ENCODE results near the gene NAGPA. TPM values are rescaled to one million over a fixed set of nuclear protein-coding genes. Genes with fewer than 3 reads are reported as not detected.

NAGPA gene
- total RNA-seq, 1 donor from 2014 or later = 6.6 TPM

GRCh38 chr16:5062790-5063765, 29.3 kb upstream of the NAGPA start:
- Histone ChIP-seq H3K9me3 (replicated peaks) (no peaks in the 10 kb centered on the region), H3K27ac (replicated peaks) (no peak overlapping the region), H3K4me3 (no peak overlapping the region), H3K4me1 (peaks cover 8% of the 10 kb centered on the region), H3K36me3 (no peaks in the 10 kb centered on the region), H3K27me3 (ENCODE audit: low read depth) (no peaks in the 10 kb centered on the region)
- DNase-seq = no peak
- intact Hi-C loops (cut with micrococcal nuclease) = no loop called here
- no peak for TF ChIP-seq CTCF (IDR thresholded peaks at IDR 0.05; ENCODE audit: borderline replicate concordance)

GRCh38 chr16:5062051-5062450, 28.3 kb upstream of the NAGPA start:
- H3K36me3 ChIP-seq = no peaks in the 10 kb centered on the region
- peaks cover 8% of the 10 kb centered on the region for H3K4me1 ChIP-seq
- no peak for DNase-seq
- intact Hi-C loops (cut with micrococcal nuclease) = no loop called here
- H3K27ac ChIP-seq (replicated peaks) = no peak overlapping the region
- H3K9me3 ChIP-seq (replicated peaks) = no peaks in the 10 kb centered on the region
- H3K4me3 ChIP-seq = no peak overlapping the region
- no peaks in the 10 kb centered on the region for H3K27me3 ChIP-seq (ENCODE audit: low read depth)
- no peak for TF ChIP-seq CTCF (IDR thresholded peaks at IDR 0.05; ENCODE audit: borderline replicate concordance)

- Histone ChIP-seq H3K4me3 (no peak overlapping the region), H3K27ac (replicated peaks) (no peak overlapping the region), H3K36me3 (no peaks in the 10 kb centered on the region), H3K4me1 (no peaks in the 10 kb centered on the region), H3K27me3 (ENCODE audit: low read depth) (no peaks in the 10 kb centered on the region), H3K9me3 (replicated peaks) (no peaks in the 10 kb centered on the region)
- no peak for DNase-seq
- no peak for TF ChIP-seq CTCF (IDR thresholded peaks at IDR 0.05; ENCODE audit: borderline replicate concordance)
- intact Hi-C loops (cut with micrococcal nuclease) = no loop called here
Measured at GRCh38 chr16:5060073-5060641, 26.4 kb upstream of the NAGPA start.

GRCh38 chr16:5059386-5060072, 25.8 kb upstream of the NAGPA start:
- Histone ChIP-seq H3K4me3 (no peak overlapping the region), H3K27me3 (ENCODE audit: low read depth) (no peaks in the 10 kb centered on the region), H3K27ac (replicated peaks) (no peak overlapping the region), H3K9me3 (replicated peaks) (no peaks in the 10 kb centered on the region), H3K36me3 (no peaks in the 10 kb centered on the region), H3K4me1 (no peaks in the 10 kb centered on the region)
- intact Hi-C loops (cut with micrococcal nuclease) = no loop called here
- DNase-seq = no peak
- no peak for TF ChIP-seq CTCF (IDR thresholded peaks at IDR 0.05; ENCODE audit: borderline replicate concordance)

- intact Hi-C loops (cut with micrococcal nuclease) = no loop called here
- DNase-seq = no peak
- TF ChIP-seq CTCF (IDR thresholded peaks at IDR 0.05; ENCODE audit: borderline replicate concordance) = no peak
- Histone ChIP-seq H3K27ac (replicated peaks) (no peak overlapping the region), H3K4me1 (no peaks in the 10 kb centered on the region), H3K9me3 (replicated peaks) (no peaks in the 10 kb centered on the region), H3K4me3 (no peak overlapping the region), H3K36me3 (no peaks in the 10 kb centered on the region), H3K27me3 (ENCODE audit: low read depth) (no peaks in the 10 kb centered on the region)
Measured at GRCh38 chr16:5058476-5058875, 24.7 kb upstream of the NAGPA start.
